HG03565 (cell line): ENCODE results near the gene CD207.
A peak's percentile ranks its signal among the peaks of the same experiment; 100 is the strongest.
"Not testable (repeated sequence)": the region's sequence is repeated elsewhere in the genome, so short reads cannot be mapped to it uniquely, and the experiment has no call there.

ENCODE experiments used
- ATAC-seq: cut with Tn5 transposase; IDR thresholded peaks from one replicate; pipeline ENCODE4 v1.9.1; 2021; ENCODE audit warnings: mild to moderate bottlenecking, moderate library complexity; ENCODE audit not compliant: unreplicated experiment

The CD207 gene

DNA sequence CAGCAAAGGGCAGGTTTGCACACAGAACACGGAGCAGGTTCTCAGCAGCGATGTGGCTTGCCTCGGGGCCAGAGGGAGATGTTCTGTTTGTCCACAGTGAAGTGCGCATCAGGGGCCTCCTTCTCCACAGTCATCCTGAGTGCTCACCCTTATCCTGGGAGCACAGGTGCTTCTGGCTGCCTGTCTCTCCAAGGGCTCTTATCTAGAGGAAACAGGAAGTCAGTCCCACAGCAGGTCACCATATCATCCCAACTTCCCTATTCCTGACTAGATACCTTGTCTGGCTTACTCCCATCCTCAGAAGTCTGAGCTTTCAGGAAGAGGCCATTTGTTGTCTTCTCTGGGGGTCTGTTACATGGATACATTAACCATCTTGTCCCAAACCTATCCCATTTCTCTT lies at the start of gene CD207:
CD207 (minus strand) TSS at position 174 of the 400 bp plus-strand sequence; CDS start at position 134, 40 bp downstream.
- ATAC-seq, result no peak

DNA sequence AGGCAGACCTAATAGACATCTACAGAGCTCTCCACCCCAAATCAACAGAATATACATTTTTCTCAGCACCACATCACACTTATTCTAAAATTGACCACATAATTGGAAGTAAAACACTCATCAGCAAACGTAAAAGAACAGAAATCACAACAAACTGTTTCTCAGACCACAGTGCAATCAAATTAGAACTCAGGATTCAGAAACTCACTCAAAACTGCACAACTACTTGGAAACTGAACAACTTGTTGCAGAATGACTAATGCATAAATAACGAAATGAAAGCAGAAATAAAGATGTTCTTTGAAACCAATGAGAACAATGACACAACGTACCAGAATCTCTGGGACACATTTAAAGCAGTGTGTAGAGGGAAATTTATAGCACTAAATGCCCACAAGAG lies 42.9 kb upstream of the CD207 start:
- not testable (repeated sequence) for ATAC-seq

DNA sequence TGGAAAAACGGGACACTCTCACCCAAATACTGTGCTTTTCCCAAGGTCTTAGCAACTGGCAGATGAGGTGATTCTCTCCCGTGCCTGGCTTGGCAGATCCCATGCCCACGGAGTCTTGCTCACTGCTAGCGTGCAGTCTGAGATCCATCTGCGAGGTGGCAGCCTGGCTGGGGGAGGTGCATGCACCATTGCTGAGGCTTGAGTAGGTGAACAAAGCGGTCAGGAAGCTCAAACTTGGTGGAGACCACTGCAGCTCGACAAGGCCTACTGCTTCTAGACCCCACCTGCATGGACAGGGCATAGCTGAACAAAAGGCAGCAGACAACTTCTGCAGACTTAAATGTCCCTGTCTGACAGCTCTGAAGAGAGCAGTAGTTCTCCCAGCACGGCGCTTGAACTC lies 40.5 kb upstream of the CD207 start:
- not testable (repeated sequence) for ATAC-seq

DNA sequence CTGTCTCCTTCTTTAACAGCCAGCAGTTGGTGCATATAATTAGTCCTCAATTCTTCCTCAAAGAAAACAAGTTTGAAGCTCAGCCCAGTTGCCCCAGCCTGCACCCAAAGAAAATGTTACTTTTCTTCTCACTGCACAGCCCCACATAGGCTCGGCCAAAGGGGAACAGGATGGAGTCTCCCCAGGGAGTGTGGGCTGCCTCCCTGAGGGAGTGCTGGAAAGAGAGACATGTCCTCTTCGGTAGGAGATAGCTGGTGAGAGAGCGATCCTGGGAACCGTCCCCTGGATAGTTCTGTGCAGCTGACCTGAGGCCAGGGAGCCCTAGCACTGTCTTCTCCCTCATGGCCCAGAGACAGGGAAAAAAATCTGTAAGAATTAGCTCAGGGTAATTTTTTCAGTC lies 37.9 kb upstream of the CD207 start:
- no peak for ATAC-seq

- ATAC-seq, result no peak
Observed at GRCh38 chr2:70871398-70872211, 36.0 kb upstream of the CD207 start.

DNA sequence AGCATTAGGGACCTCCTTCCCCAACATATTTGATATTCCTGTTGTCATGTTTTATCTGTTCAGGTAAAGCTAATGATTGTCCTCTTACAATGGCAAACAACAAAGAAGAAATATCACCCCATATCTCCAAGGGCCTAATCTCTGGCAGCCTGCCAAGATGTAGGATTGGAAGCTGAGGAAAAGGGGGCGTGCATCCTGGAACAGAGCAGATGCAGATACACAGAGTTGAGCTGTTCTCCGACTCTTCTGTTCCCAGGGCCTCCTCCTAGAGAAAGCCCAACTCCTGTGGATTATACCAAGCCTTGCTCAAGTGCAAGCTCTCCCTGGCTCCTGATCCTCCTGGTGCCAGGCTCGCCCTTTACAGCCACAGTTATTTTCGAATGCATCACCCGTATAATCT lies 35.2 kb upstream of the CD207 start:
- ATAC-seq, result no peak

- ATAC-seq, result no peak
Observed at GRCh38 chr2:70868970-70869369, 33.4 kb upstream of the CD207 start.

GRCh38 chr2:70861777-70862625 lies 26.4 kb upstream of the CD207 start:
- no peak for ATAC-seq

- no peak for ATAC-seq
Observed at GRCh38 chr2:70855667-70856066, 20.1 kb upstream of the CD207 start.

DNA sequence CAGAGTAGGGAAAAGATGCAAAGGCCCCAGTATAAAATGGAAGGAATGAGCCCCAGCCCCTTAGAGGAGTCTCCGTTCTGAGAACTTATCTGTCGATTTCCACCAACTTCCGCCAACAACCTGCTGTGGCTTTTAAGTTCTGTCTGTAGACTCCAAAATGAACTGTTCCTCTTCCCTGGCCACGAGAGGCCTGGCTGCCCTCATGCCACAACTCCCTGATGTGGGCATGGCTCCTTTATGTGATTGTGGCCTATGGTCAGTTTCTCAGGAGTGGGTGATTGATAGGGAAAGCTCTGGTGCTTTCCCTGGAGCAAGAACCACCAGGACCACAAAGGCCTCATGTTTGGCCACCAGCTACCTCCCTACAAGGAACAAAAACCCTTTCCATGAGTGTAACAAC lies 18.8 kb upstream of the CD207 start:
- no peak for ATAC-seq

DNA sequence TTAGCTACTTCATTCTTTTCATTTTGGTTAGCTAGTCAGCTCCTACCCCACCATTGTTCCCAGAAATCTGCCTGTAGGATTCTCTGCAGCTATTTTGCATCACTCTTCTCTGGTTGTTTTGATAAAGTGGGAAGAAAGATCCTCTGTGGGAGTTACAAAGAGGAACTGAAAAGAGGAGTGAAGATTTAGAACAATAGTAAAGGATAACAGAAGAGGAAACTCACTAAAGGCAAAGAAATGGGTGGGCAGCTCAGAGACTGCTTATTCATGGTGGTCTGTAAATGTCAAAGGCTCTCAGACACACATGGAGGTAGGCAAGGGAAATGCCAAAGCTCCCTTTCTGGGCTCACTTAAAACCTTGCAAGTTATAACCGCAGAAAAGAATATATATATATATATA lies 17.2 kb upstream of the CD207 start:
- no peak for ATAC-seq

- ATAC-seq, result peak; percentile 87
Observed at GRCh38 chr2:70851704-70852103, 16.1 kb upstream of the CD207 start.

- no peak for ATAC-seq
Observed at GRCh38 chr2:70850925-70851324, 15.3 kb upstream of the CD207 start.

DNA sequence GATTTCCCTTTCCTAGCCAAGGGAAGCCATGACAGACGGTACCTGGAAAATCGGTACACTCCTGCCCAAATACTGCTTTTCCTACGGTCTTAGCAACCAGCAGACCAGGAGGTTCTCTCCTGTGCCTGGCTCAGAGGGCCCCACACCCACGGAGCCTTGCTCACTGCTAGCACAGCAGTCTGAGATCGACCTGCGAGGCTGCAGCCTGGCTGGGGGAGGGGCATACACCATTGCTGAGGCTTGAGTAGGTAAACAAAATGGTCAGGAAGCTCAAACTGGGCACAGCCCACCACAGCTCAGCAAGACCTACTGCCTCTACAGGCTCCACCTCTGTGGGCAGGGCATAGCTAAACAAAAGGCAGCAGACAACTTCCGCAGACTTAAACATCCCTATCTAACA lies 6.8 kb upstream of the CD207 start:
- ATAC-seq, result no peak

- no peak for ATAC-seq
Observed at GRCh38 chr2:70837980-70838925, 2.6 kb upstream of the CD207 start.

GRCh38 chr2:70834881-70835280 lies 735 bp downstream of the CD207 start:
- ATAC-seq, result no peak

GRCh38 chr2:70834106-70834505 lies 1.5 kb downstream of the CD207 start:
- no peak for ATAC-seq

DNA sequence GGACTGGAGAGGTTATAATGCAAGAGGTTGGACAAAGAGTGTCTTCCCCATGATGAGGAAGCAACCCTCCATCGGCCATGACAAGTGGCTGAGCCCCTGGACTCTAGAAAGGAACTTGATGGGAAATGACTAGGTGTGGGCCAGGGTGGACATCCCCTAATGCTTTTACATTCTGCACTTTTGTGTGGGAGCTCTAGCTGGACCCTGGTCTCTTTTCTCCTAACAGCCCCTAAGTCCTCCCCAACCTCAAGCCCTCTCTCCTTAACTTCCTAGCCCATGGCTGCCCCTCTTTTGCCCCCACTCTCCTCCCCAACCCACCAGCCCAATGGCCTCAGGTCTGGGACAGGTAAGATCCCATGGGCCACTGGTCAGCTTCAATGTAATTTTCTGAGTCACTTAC lies 2.4 kb downstream of the CD207 start:
- ATAC-seq, result no peak

- ATAC-seq, result no peak
Observed at GRCh38 chr2:70832386-70832785, 3.2 kb downstream of the CD207 start.

- ATAC-seq, result no peak
Observed at GRCh38 chr2:70831861-70832260, 3.8 kb downstream of the CD207 start.

DNA sequence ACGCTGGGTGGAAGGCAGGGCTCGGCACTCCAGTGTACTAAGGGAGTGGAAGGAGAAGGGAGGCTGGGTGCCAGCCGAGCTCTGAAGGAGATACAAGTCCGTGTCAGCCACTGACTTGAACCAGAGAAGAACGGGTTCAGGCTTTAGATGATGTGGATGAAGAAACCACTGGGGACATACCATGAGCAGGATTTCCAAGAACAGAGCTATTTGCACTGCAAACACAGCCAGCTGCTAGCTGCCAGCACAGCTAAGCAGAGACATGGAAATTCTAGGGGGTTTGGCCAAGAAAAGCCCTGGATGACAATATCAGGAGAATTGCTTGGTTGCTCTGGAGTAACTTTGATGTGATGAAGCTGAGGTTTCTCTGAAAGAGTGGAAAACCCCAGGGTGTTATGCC lies 5.2 kb downstream of the CD207 start:
- ATAC-seq, result no peak
